ENCODE measurements around the gene EDAR.

Gene EDAR

GRCh38 chr2:108998911-108999310, 9.9 kb upstream of the EDAR start:
- H3K27me3 Mint-ChIP-seq (ENCODE audit: low read depth, poor library complexity), result no peaks in the 10 kb centered on the region
- no peak for DNase-seq
- H3K4me3 Mint-ChIP-seq, result no peak overlapping the region
- H3K4me1 Mint-ChIP-seq, result peaks cover 65% of the 10 kb centered on the region
- H3K27ac Mint-ChIP-seq, result peak overlapping the region; percentile 99
- H3K9me3 Mint-ChIP-seq, result peaks cover 13% of the 10 kb centered on the region
- TF ChIP-seq, protein P1, sequence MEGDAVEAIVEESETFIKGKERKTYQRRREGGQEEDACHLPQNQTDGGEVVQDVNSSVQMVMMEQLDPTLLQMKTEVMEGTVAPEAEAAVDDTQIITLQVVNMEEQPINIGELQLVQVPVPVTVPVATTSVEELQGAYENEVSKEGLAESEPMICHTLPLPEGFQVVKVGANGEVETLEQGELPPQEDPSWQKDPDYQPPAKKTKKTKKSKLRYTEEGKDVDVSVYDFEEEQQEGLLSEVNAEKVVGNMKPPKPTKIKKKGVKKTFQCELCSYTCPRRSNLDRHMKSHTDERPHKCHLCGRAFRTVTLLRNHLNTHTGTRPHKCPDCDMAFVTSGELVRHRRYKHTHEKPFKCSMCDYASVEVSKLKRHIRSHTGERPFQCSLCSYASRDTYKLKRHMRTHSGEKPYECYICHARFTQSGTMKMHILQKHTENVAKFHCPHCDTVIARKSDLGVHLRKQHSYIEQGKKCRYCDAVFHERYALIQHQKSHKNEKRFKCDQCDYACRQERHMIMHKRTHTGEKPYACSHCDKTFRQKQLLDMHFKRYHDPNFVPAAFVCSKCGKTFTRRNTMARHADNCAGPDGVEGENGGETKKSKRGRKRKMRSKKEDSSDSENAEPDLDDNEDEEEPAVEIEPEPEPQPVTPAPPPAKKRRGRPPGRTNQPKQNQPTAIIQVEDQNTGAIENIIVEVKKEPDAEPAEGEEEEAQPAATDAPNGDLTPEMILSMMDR (IDR thresholded peaks at IDR 0.05), result no peak
- no peaks in the 10 kb centered on the region for H3K36me3 Mint-ChIP-seq (ENCODE audit: low read depth)

GRCh38 chr2:108994178-108994577, 5.2 kb upstream of the EDAR start:
- Mint-ChIP-seq H3K27me3 (ENCODE audit: low read depth, poor library complexity) (no peaks in the 10 kb centered on the region), H3K4me1 (peaks cover 68% of the 10 kb centered on the region), H3K4me3 (no peak overlapping the region), H3K9me3 (peaks cover 19% of the 10 kb centered on the region), H3K36me3 (ENCODE audit: low read depth) (no peaks in the 10 kb centered on the region), H3K27ac (no peak overlapping the region)
- TF ChIP-seq, protein P1 (IDR thresholded peaks at IDR 0.05), result no peak
- no peak for DNase-seq

DNA sequence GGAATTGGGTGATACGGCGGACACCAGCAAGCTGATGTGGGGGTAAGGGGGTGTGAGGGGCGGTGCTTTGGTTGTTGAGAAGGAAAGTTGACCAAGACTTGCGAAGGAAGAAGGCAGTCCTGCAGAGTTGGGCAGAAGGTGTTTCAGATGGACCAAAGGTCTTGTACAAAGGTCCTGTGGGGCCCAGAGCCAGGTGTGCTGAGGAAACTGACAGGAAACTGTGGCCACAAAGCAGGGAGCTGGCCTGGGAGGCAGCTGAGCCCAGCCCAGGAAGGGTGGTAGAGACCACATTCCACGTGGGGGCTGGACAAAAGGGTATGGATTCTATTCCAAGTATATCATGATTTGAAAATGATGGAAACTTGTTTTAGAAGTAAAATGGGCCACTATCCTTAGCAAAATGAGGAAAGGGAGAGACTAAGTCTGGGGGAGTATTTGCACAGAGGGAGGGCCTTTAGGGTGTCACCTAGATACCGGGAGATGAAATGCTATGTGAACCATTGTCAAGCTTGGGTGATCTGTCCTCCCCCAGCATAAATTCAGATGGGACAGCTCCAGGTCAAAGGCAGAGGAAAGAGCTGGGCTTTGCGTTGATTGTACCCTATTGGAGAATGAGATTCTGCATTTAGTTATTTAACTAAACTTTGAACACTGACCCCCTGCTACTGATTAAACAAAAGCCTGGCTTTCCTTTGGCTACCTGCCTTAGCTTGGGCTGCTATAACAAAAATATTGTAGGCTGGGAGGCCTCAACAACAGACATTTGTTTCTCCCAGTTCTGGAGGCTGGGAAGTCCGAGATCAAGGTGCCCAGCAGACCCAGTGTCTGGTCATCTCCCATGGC, 4.3 kb upstream of the EDAR start:
- Mint-ChIP-seq H3K4me3 (peak overlapping the region; percentile 26), H3K4me1 (peaks cover 68% of the 10 kb centered on the region), H3K27ac (peak overlapping the region; percentile 31), H3K36me3 (ENCODE audit: low read depth) (no peaks in the 10 kb centered on the region), H3K27me3 (ENCODE audit: low read depth, poor library complexity) (no peaks in the 10 kb centered on the region), H3K9me3 (peaks cover 19% of the 10 kb centered on the region)
- TF ChIP-seq, protein P1 (IDR thresholded peaks at IDR 0.05), result no peak
- no peak for DNase-seq

GRCh38 chr2:108988076-108988795, 784 bp downstream of the EDAR start:
- Mint-ChIP-seq H3K36me3 (ENCODE audit: low read depth) (no peaks in the 10 kb centered on the region), H3K4me1 (peaks cover 85% of the 10 kb centered on the region), H3K27ac (peak overlapping the region; percentile 69), H3K4me3 (peak overlapping the region; percentile 83), H3K9me3 (peaks cover 2% of the 10 kb centered on the region), H3K27me3 (ENCODE audit: low read depth, poor library complexity) (no peaks in the 10 kb centered on the region)
- no peak for DNase-seq
- TF ChIP-seq, protein P1 (IDR thresholded peaks at IDR 0.05), result no peak

- Mint-ChIP-seq H3K9me3 (no peaks in the 10 kb centered on the region), H3K36me3 (ENCODE audit: low read depth) (no peaks in the 10 kb centered on the region), H3K4me1 (peaks cover 85% of the 10 kb centered on the region), H3K4me3 (peak overlapping the region; percentile 83), H3K27ac (peak overlapping the region; percentile 13), H3K27me3 (ENCODE audit: low read depth, poor library complexity) (no peaks in the 10 kb centered on the region)
- DNase-seq, result no peak
- TF ChIP-seq, protein P1 (IDR thresholded peaks at IDR 0.05), result no peak
Measured at GRCh38 chr2:108986916-108987510, 2.0 kb downstream of the EDAR start.
